ENCODE data around the gene GLP2R. TPM values are rescaled to one million over a fixed set of nuclear protein-coding genes. Genes with fewer than 3 reads are reported as not detected.

Gene GLP2R
- total and polyA plus RNA-seq, 2 experiments from 2014 or later, result not detected

- no peaks in the 10 kb centered on the region for H3K9me2 ChIP-seq (ENCODE audit: insufficient read depth)
- no peak within 1 kb of the TSS for H3K27ac ChIP-seq (ENCODE audit: low read depth)
- Mint-ChIP-seq H3K27ac (no peak within 1 kb of the TSS), H3K9me3 (no peaks in the 10 kb centered on the region; the same call in 2 of the 3 replicates), H3K27me3 (ENCODE audit: insufficient read depth, low read depth, poor library complexity) (peaks cover 9% of the 10 kb centered on the region), H3K36me3 (ENCODE audit: low read depth) (no peaks in the 10 kb centered on the region; the same call in 2 of the 3 replicates), H3K4me1 (peaks cover 19% of the 10 kb centered on the region), H3K4me3 (no peak within 1 kb of the TSS)
- no peak for TF ChIP-seq EZH2phosphoT487 (IDR thresholded peaks at IDR 0.05; ENCODE audit: unreplicated experiment)
- TF ChIP-seq EZH2 (IDR thresholded peaks at IDR 0.05; ENCODE audit: low read depth, unreplicated experiment), result no peak
- no peak for TF ChIP-seq REST (IDR thresholded peaks at IDR 0.05; ENCODE audit: unreplicated experiment)
- no peak for TF ChIP-seq CREB1 (CRISPR knock-in tag; IDR thresholded peaks at IDR 0.05; ENCODE audit: low read depth)
- no peak for TF ChIP-seq CTCF (conservative IDR thresholded peaks at IDR 0.05; ENCODE audit: low read depth in 2 of 2)
- TF ChIP-seq ZNF331 (CRISPR knock-in tag; IDR thresholded peaks at IDR 0.05; ENCODE audit: low read depth), result no peak
- TF ChIP-seq JUNB (IDR thresholded peaks at IDR 0.05; ENCODE audit: unreplicated experiment), result no peak
- TF ChIP-seq ZNF114 (CRISPR knock-in tag; IDR thresholded peaks at IDR 0.05), result no peak
- no peak for TF ChIP-seq NANOG (IDR thresholded peaks at IDR 0.05; ENCODE audit: borderline replicate concordance)
- TF ChIP-seq STAT1 (IDR thresholded peaks at IDR 0.05; ENCODE audit: unreplicated experiment), result no peak
- H4K20me1 ChIP-seq (replicated peaks; ENCODE audit: insufficient read depth), result no peaks in the 10 kb centered on the region
- no peaks in the 10 kb centered on the region for H3K27me3 ChIP-seq (ENCODE audit: insufficient read depth)
- no peaks in the 10 kb centered on the region for H3K79me2 ChIP-seq (replicated peaks; ENCODE audit: insufficient read depth)
- peak within 1 kb of the TSS; percentile 18; the same call in 1 of the 2 replicates for H2AFZ ChIP-seq
- no peaks in the 10 kb centered on the region for H3K36me3 ChIP-seq (ENCODE audit: insufficient read depth)
- no peaks in the 10 kb centered on the region for H3F3A ChIP-seq (replicated peaks; ENCODE audit: low read depth)
- no peak for DNase-seq (ENCODE audit: low spot score)
- no peak within 1 kb of the TSS for H3K4me3 ChIP-seq
- H3K4me1 ChIP-seq (ENCODE audit: insufficient read depth), result no peaks in the 10 kb centered on the region
- no peak within 1 kb of the TSS for H3K4me2 ChIP-seq
- no peak for ATAC-seq
Measured at GRCh38 chr17:9905078-9905415, 79.3 kb downstream of the GLP2R start, which contains the start of gene RCVRN. Gene RCVRN, minus strand, starts transcription at chr17:9905271. Its CDS starts 91 bp downstream, at chr17:9905180.

GRCh38 chr17:9905902-9906301 lies 80.2 kb downstream of the GLP2R start:
- Mint-ChIP-seq H3K27ac (no peak overlapping the region), H3K4me3 (no peak overlapping the region), H3K36me3 (ENCODE audit: low read depth) (no peaks in the 10 kb centered on the region; the same call in 2 of the 3 replicates), H3K4me1 (peaks cover 19% of the 10 kb centered on the region), H3K9me3 (no peaks in the 10 kb centered on the region; the same call in 2 of the 3 replicates), H3K27me3 (ENCODE audit: insufficient read depth, low read depth, poor library complexity) (peaks cover 12% of the 10 kb centered on the region)
- Histone ChIP-seq H2AFZ (peak overlapping the region; percentile 18; the same call in 1 of the 2 replicates), H3K27ac (ENCODE audit: low read depth) (no peak overlapping the region), H3K4me2 (no peak overlapping the region), H4K20me1 (replicated peaks; ENCODE audit: insufficient read depth) (no peaks in the 10 kb centered on the region), H3K9me2 (ENCODE audit: insufficient read depth) (no peaks in the 10 kb centered on the region), H3K4me1 (ENCODE audit: insufficient read depth) (no peaks in the 10 kb centered on the region), H3K27me3 (ENCODE audit: insufficient read depth) (no peaks in the 10 kb centered on the region), H3F3A (replicated peaks; ENCODE audit: low read depth) (no peaks in the 10 kb centered on the region), H3K4me3 (no peak overlapping the region), H3K79me2 (replicated peaks; ENCODE audit: insufficient read depth) (no peaks in the 10 kb centered on the region), H3K36me3 (ENCODE audit: insufficient read depth) (no peaks in the 10 kb centered on the region)
- ATAC-seq (peak; percentile 73), DNase-seq (ENCODE audit: low spot score) (peak; percentile 77)
- TF ChIP-seq CTCF (conservative IDR thresholded peaks at IDR 0.05; ENCODE audit: low read depth in 2 of 2) (peak; percentile 75 to 86), CREB1 (CRISPR knock-in tag; IDR thresholded peaks at IDR 0.05; ENCODE audit: low read depth) (no peak)
